Renal cortex interstitium (tissue), 11 donors: Measurements from ENCODE around the gene SPOP. TPM values are rescaled to one million over a fixed set of nuclear protein-coding genes. Genes with fewer than 3 reads are reported as not detected.
"Not testable (repeated sequence)": the region's sequence is repeated elsewhere in the genome, so short reads cannot be mapped to it uniquely, and the experiment has no call there.

Experiments
- DNase-seq, 11 donors: peaks; one replicate each; pipeline ENCODE4 v3.0.0-alpha.2; 2013; ENCODE audit warnings: low read depth in 9 of 11, low spot score in 4 of 11; ENCODE audit errors: extremely low read depth in 1 of 11
- polyA plus RNA-seq, 3 donors: library from polyadenylated mRNA; unstranded; fragments of 120-200 nt; gene quantifications; one replicate each; pipeline ENCODE4 v1.2.1, GENCODE V29; 2013; ENCODE audit not compliant: insufficient read length in 3 of 3

Gene SPOP
- polyA plus RNA-seq, 3 donors, result 63.3 to 65.8 (median 64.1) TPM

- DNase-seq, result no peak
These were observed 105.0 kb downstream of the SPOP start for GRCh38 chr17:49572806-49573420.

- no peak for DNase-seq
These were observed 105.7 kb downstream of the SPOP start for GRCh38 chr17:49572226-49572625.

GRCh38 chr17:49571764-49572163, 106.1 kb downstream of the SPOP start:
- DNase-seq, result no peak

- no peak for DNase-seq
These were observed 106.6 kb downstream of the SPOP start for GRCh38 chr17:49571283-49571682.

GRCh38 chr17:49570540-49571242, 107.2 kb downstream of the SPOP start:
- DNase-seq, result no peak

- DNase-seq, result not testable (repeated sequence)
These were observed 109.2 kb downstream of the SPOP start for GRCh38 chr17:49568695-49569047.

GRCh38 chr17:49567871-49568694, 109.8 kb downstream of the SPOP start:
- DNase-seq, result peak in 9 of 11 donors; percentile 54 to 75 (median 70)

GRCh38 chr17:49567104-49567521, 110.8 kb downstream of the SPOP start:
- DNase-seq, result no peak

GRCh38 chr17:49566668-49567071, 111.2 kb downstream of the SPOP start:
- no peak for DNase-seq

GRCh38 chr17:49565948-49566491, 111.9 kb downstream of the SPOP start:
- DNase-seq, result no peak

- no peak for DNase-seq
These were observed 113.3 kb downstream of the SPOP start for GRCh38 chr17:49564638-49565037.

GRCh38 chr17:49557312-49558024, 120.4 kb downstream of the SPOP start:
- DNase-seq, result no peak

- DNase-seq, result peak in 6 of 11 donors; percentile 54 to 76 (median 64)
These were observed 121.5 kb downstream of the SPOP start for GRCh38 chr17:49556223-49556943.

GRCh38 chr17:49555495-49556222, 122.2 kb downstream of the SPOP start:
- no peak for DNase-seq

- DNase-seq, result no peak
These were observed 123.0 kb downstream of the SPOP start for GRCh38 chr17:49554694-49555494.

GRCh38 chr17:49553676-49554335, 124.1 kb downstream of the SPOP start:
- no peak for DNase-seq
